Caco-2 (cell line): Measurements from ENCODE around the gene PNPLA1. TPM values are rescaled to one million over a fixed set of nuclear protein-coding genes. Genes with fewer than 3 reads are reported as not detected.

Experiments
- BruUV-seq: library from RNA; stranded (reverse); fragments of 400-500 nt; replicated peaks from 2 replicates; lab custom pipeline; 2021; lab: Mats Ljungman, UMichigan
- CTCF ChIA-PET: fragments of 300-600 bp; sonication (Branson Sonifier 250); formaldehyde crosslinking; loops from one replicate; lab custom pipeline; 2022; ENCODE audit warnings: antibody characterized with exemption; lab: Charles Lee
- POLR2A ChIA-PET: fragments of 300-600 bp; sonication (Branson Sonifier 250); formaldehyde crosslinking; loops from one replicate; lab custom pipeline; 2022; ENCODE audit warnings: antibody characterized with exemption; lab: Charles Lee
- DNase-seq, 2 experiments: peaks; one replicate each; pipeline versions ENCODE4 v3.0.0 to v3.0.0-alpha.2; 2020 to 2022
- H3K27me3 ChIP-seq: replicated peaks from 2 replicates; pipeline ENCODE4 v1.6.0; 2011; ENCODE audit warnings: low read length; ENCODE audit not compliant: control insufficient read depth, insufficient read depth
- H3K36me3 ChIP-seq: 2 replicates; pipeline ENCODE4 v1.5.1; 2011; ENCODE audit warnings: low read length; ENCODE audit not compliant: control insufficient read depth, insufficient read depth
- H3K4me1 ChIP-seq: fragments of 250-450 bp; sonication (Bioruptor Pico); 2 replicates; pipeline ENCODE4 v1.5.1; 2020; ENCODE audit warnings: mild to moderate bottlenecking
- H3K4me3 ChIP-seq: 2 replicates; pipeline ENCODE4 v1.5.1; 2011; ENCODE audit warnings: low read depth, mild to moderate bottlenecking, control low read depth, low read length
- H3K9me3 ChIP-seq: fragments of 250-450 bp; sonication (Bioruptor Pico); 2 replicates; pipeline ENCODE4 v1.5.1; 2020; ENCODE audit warnings: mild to moderate bottlenecking, moderate library complexity
- H3K27ac Mint-ChIP-seq: one replicate; pipeline ENCODE4 v1.8.0; 2022; ENCODE audit warnings: mixed read lengths; ENCODE audit not compliant: unreplicated experiment
- H3K27me3 Mint-ChIP-seq: one replicate; pipeline ENCODE4 v1.8.0; 2022; ENCODE audit warnings: mixed read lengths; ENCODE audit not compliant: insufficient read depth, unreplicated experiment
- H3K36me3 Mint-ChIP-seq: one replicate; pipeline ENCODE4 v1.8.0; 2022; ENCODE audit warnings: mild to moderate bottlenecking, mixed read lengths; ENCODE audit not compliant: insufficient read depth, unreplicated experiment
- H3K4me1 Mint-ChIP-seq: one replicate; pipeline ENCODE4 v1.8.0; 2022; ENCODE audit warnings: low read depth, mixed read lengths; ENCODE audit not compliant: unreplicated experiment
- H3K4me3 Mint-ChIP-seq: one replicate; pipeline ENCODE4 v1.8.0; 2022; ENCODE audit warnings: mild to moderate bottlenecking, moderate library complexity, mixed read lengths; ENCODE audit not compliant: unreplicated experiment
- H3K9me3 Mint-ChIP-seq: one replicate; pipeline ENCODE4 v1.8.0; 2022; ENCODE audit warnings: mixed read lengths; ENCODE audit not compliant: unreplicated experiment
- CTCF ChIP-seq, 2 experiments: fragments of 200-600 bp in 1 of 2; IDR thresholded peaks; 1 replicate in 1 of 2; 2 replicates in 1 of 2; pipeline versions ENCODE4 v1.5.1 to v1.8.0; 2011 to 2022; ENCODE audit warnings: antibody characterized with exemption in 1 of 2, control low read depth in 1 of 2, inconsistent platforms in 1 of 2, low read depth in 1 of 2, low read length in 1 of 2, mild to moderate bottlenecking in 1 of 2, moderate library complexity in 1 of 2; ENCODE audit not compliant: insufficient read depth in 1 of 2, severe bottlenecking in 1 of 2, unreplicated experiment in 1 of 2
- intact Hi-C: fragments of 100-400 bp; cut with micrococcal nuclease; formaldehyde crosslinking; loops from one replicate; pipeline ENCODE4 v1.10.0; 2022; ENCODE audit not compliant: unreplicated experiment
- total RNA-seq: library from RNA; stranded (reverse); gene quantifications from 2 replicates; pipeline ENCODE4 v1.2.3, GENCODE V29; 2022

PNPLA1 gene
- total RNA-seq, 1 experiment from 2014 or later, result 0.25 TPM

- no peaks in the 10 kb centered on the region for H3K36me3 ChIP-seq
- no TSS peak for BruUV-seq
- POLR2A ChIA-PET, result interaction anchor here (0.6 kb wide), 1 partner anchor 160 kb away, joined by 3 read pairs; no protein-coding TSS in a partner anchor
- H3K36me3 Mint-ChIP-seq, result no peaks in the 10 kb centered on the region
- peak; percentile 35 to 51 for DNase-seq
- H3K4me3 Mint-ChIP-seq, result no peak overlapping the region
- H3K9me3 Mint-ChIP-seq, result no peaks in the 10 kb centered on the region
- no peaks in the 10 kb centered on the region for H3K9me3 ChIP-seq
- intact Hi-C loops, result no loop called here
- peak overlapping the region; percentile 66 for H3K27ac Mint-ChIP-seq
- H3K4me3 ChIP-seq, result no peak overlapping the region
- no peaks in the 10 kb centered on the region for H3K27me3 ChIP-seq
- CTCF ChIA-PET, result interaction anchor here (0.6 to 2.3 kb wide), 3 partner anchors 11 to 69 kb away, joined by 3 to 10 read pairs (median 3); no protein-coding TSS in a partner anchor
- no peak for TF ChIP-seq CTCF (IDR thresholded peaks at IDR 0.05; ENCODE audit: insufficient read depth in 1 of 2, low read depth in 1 of 2, low read length in 1 of 2, severe bottlenecking in 1 of 2, unreplicated experiment in 1 of 2)
- H3K27me3 Mint-ChIP-seq, result no peaks in the 10 kb centered on the region
- peaks cover 17% of the 10 kb centered on the region for H3K4me1 ChIP-seq
- H3K4me1 Mint-ChIP-seq, result peaks cover 7% of the 10 kb centered on the region
Observed at GRCh38 chr6:36290668-36291620, 21.1 kb downstream of the PNPLA1 start.

GRCh38 chr6:36292170-36292569 is 22.3 kb downstream of the PNPLA1 start:
- Histone ChIP-seq H3K4me1 (peaks cover 17% of the 10 kb centered on the region), H3K9me3 (no peaks in the 10 kb centered on the region), H3K36me3 (no peaks in the 10 kb centered on the region), H3K4me3 (no peak overlapping the region), H3K27me3 (no peaks in the 10 kb centered on the region)
- Mint-ChIP-seq H3K4me1 (peaks cover 7% of the 10 kb centered on the region), H3K27ac (peak overlapping the region; percentile 66), H3K4me3 (no peak overlapping the region), H3K27me3 (no peaks in the 10 kb centered on the region), H3K36me3 (no peaks in the 10 kb centered on the region), H3K9me3 (no peaks in the 10 kb centered on the region)
- TF ChIP-seq CTCF (IDR thresholded peaks at IDR 0.05; ENCODE audit: insufficient read depth in 1 of 2, low read depth in 1 of 2, low read length in 1 of 2, severe bottlenecking in 1 of 2, unreplicated experiment in 1 of 2), result no peak
- intact Hi-C loops, result no loop called here
- ChIA-PET POLR2A (no interaction called here), CTCF (interaction anchor here (2.3 kb wide), 1 partner anchor 10 kb away, joined by 10 read pairs; no protein-coding TSS in a partner anchor)
- BruUV-seq, result no TSS peak
- DNase-seq, result no peak

GRCh38 chr6:36296240-36296639 is 26.4 kb downstream of the PNPLA1 start:
- Histone ChIP-seq H3K4me3 (no peak overlapping the region), H3K4me1 (peaks cover under 1% of the 10 kb centered on the region), H3K27me3 (no peaks in the 10 kb centered on the region), H3K9me3 (no peaks in the 10 kb centered on the region), H3K36me3 (no peaks in the 10 kb centered on the region)
- intact Hi-C loops, result no loop called here
- Mint-ChIP-seq H3K27me3 (no peaks in the 10 kb centered on the region), H3K36me3 (no peaks in the 10 kb centered on the region), H3K4me3 (no peak overlapping the region), H3K9me3 (no peaks in the 10 kb centered on the region), H3K27ac (no peak overlapping the region), H3K4me1 (no peaks in the 10 kb centered on the region)
- no TSS peak for BruUV-seq
- ChIA-PET POLR2A (no interaction called here), CTCF (no interaction called here)
- DNase-seq, result no peak
- TF ChIP-seq CTCF (IDR thresholded peaks at IDR 0.05; ENCODE audit: insufficient read depth in 1 of 2, low read depth in 1 of 2, low read length in 1 of 2, severe bottlenecking in 1 of 2, unreplicated experiment in 1 of 2), result no peak
